ENCODE data around the gene ALG9. TPM values are rescaled to one million over a fixed set of nuclear protein-coding genes. Genes with fewer than 3 reads are reported as not detected.
"Not testable (repeated sequence)": the region's sequence is repeated elsewhere in the genome, so short reads cannot be mapped to it uniquely, and the experiment has no call there.

Gene ALG9
- total and polyA plus RNA-seq, 10 of the 15 experiments (the other 5 are each of a cell fraction or from before 2014, with no cell fraction given) = 10.8 to 41.6 (median 25.5) TPM

DNA sequence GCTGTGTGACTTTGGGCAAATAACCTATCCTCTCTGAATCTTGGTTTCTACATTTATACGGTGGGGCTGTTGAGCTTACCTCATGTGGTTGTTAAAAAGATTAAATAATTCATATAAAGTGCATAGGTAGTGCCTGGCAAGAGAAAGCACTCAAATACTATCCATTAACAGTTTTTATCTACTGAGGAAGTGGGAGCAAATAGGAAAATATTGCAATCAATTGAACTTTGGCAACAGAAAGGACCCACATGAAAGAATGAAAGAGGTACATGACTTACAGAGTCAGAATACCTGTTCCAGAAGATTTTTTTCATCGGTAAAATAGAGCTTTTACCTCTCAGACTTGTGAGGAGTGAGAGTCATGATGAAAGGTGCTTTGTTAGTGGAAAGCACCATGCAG lies 98.8 kb downstream of the ALG9 start:
- intact Hi-C loops (cut with micrococcal nuclease; ENCODE audit: unreplicated experiment) = loop anchor here (10.0 kb wide), 2 partner anchors 318 to 1488 kb away; no protein-coding TSS in a partner anchor
- CTCF ChIA-PET = interaction anchor here (0.6 to 1.7 kb wide), 5 partner anchors 8 to 492 kb away, joined by 3 to 6 read pairs (median 4); no protein-coding TSS in a partner anchor
- RAD21 ChIA-PET (ENCODE audit: unreplicated experiment) = no interaction called here

GRCh38 chr11:111771205-111771604 lies 100.2 kb downstream of the ALG9 start:
- in situ Hi-C loops (cut with MboI); H3K4me1 ChIP-seq (ENCODE audit: control insufficient read depth, insufficient read depth, low read length); H2AFZ ChIP-seq (ENCODE audit: control insufficient read depth, low read depth, low read length); H3K4me2 ChIP-seq (ENCODE audit: control insufficient read depth, insufficient read depth); H3K79me2 ChIP-seq (ENCODE audit: control insufficient read depth, insufficient read depth, low read length); BruUV-seq (replicated peaks); FAIRE-seq; H4K20me1 ChIP-seq (ENCODE audit: control insufficient read depth, insufficient read depth); H3K9ac ChIP-seq (ENCODE audit: control insufficient read depth, insufficient read depth, low read length); H3K27ac ChIP-seq (ENCODE audit: control insufficient read depth, insufficient read depth); RAD21 ChIA-PET (ENCODE audit: unreplicated experiment); POLR2A ChIA-PET; H3K27me3 ChIP-seq (replicated peaks in 1 of 2; ENCODE audit: control insufficient read depth in 2 of 2, insufficient read depth in 2 of 2, low read length in 1 of 2); ATAC-seq; H3K4me3 ChIP-seq; DNase-seq (ENCODE audit: low read depth, low spot score); H3K36me3 ChIP-seq (ENCODE audit: control insufficient read depth in 2 of 2, insufficient read depth in 2 of 2, low read length in 1 of 2); H3K9me3 ChIP-seq (replicated peaks; ENCODE audit: control insufficient read depth, insufficient read depth, low read length): not testable (repeated sequence)
- ChIA-PET CTCF (interaction anchor here (1.7 to 1.9 kb wide), 2 partner anchors 130 to 184 kb away, joined by 6 read pairs; no protein-coding TSS in a partner anchor), SMC1A (ENCODE audit: uncharacterized antibody, unreplicated experiment) (interaction anchor here (0.8 to 1.5 kb wide), 2 partner anchors 170 to 184 kb away, joined by 3 read pairs; no protein-coding TSS in a partner anchor)
- 99% methylated on average over 5 of the region's 5 CpGs for WGBS (ENCODE audit: insufficient coverage, insufficient replicate concordance, low lambda C conversion rate, missing lambda C conversion rate)
- intact Hi-C loops (cut with micrococcal nuclease; ENCODE audit: unreplicated experiment) = loop anchor here (10.0 kb wide), 2 partner anchors 316 to 1486 kb away; no protein-coding TSS in a partner anchor

More for the DNA sequence above, 98.8 kb downstream of the ALG9 start:
- BruUV-seq (replicated peaks) = no TSS peak
- ChIA-PET POLR2A (no interaction called here), SMC1A (ENCODE audit: uncharacterized antibody, unreplicated experiment) (interaction anchor here (0.7 to 1.9 kb wide), 3 partner anchors 9 to 171 kb away, joined by 3 to 4 read pairs (median 3); no protein-coding TSS in a partner anchor)
- Histone ChIP-seq H3K9ac (ENCODE audit: control insufficient read depth, insufficient read depth, low read length) (no peak overlapping the region), H3K4me3 (no peak overlapping the region), H2AFZ (ENCODE audit: control insufficient read depth, low read depth, low read length) (no peak overlapping the region), H3K4me2 (ENCODE audit: control insufficient read depth, insufficient read depth) (no peak overlapping the region), H3K27ac (ENCODE audit: control insufficient read depth, insufficient read depth) (no peak overlapping the region), H3K79me2 (ENCODE audit: control insufficient read depth, insufficient read depth, low read length) (no peaks in the 10 kb centered on the region), H3K9me3 (replicated peaks; ENCODE audit: control insufficient read depth, insufficient read depth, low read length) (no peaks in the 10 kb centered on the region), H3K4me1 (ENCODE audit: control insufficient read depth, insufficient read depth, low read length) (peaks cover 8% of the 10 kb centered on the region; the same call in 1 of the 2 replicates), H3K36me3 (ENCODE audit: control insufficient read depth in 2 of 2, insufficient read depth in 2 of 2, low read length in 1 of 2) (no peaks in the 10 kb centered on the region), H3K27me3 (replicated peaks in 1 of 2; ENCODE audit: control insufficient read depth in 2 of 2, insufficient read depth in 2 of 2, low read length in 1 of 2) (no peaks in the 10 kb centered on the region), H4K20me1 (ENCODE audit: control insufficient read depth, insufficient read depth) (no peaks in the 10 kb centered on the region)
- FAIRE-seq (no peak), DNase-seq (ENCODE audit: low read depth, low spot score) (no peak), ATAC-seq (no peak)
- in situ Hi-C loops (cut with MboI) = no loop called here
- TF ChIP-seq BCL11A (IDR thresholded peaks at IDR 0.05; ENCODE audit: low read depth, low read length) = no peak
- no peak for TF ChIP-seq STAT3 (IDR thresholded peaks at IDR 0.05; ENCODE audit: low read depth, low read length)
- TF ChIP-seq SREBF2 (IDR thresholded peaks at IDR 0.05; ENCODE audit: low read length) = no peak
- TF ChIP-seq SUPT20H (IDR thresholded peaks at IDR 0.05; ENCODE audit: borderline replicate concordance, control insufficient read depth, low read depth, low read length) = no peak
- no peak for TF ChIP-seq POLR2AphosphoS2 (IDR thresholded peaks at IDR 0.05; ENCODE audit: low read depth, low read length)
- no peak for TF ChIP-seq CHD1 (IDR thresholded peaks at IDR 0.05; ENCODE audit: low read depth, low read length)
- WGBS (ENCODE audit: insufficient coverage, insufficient replicate concordance, low lambda C conversion rate, missing lambda C conversion rate) = 97% methylated on average over 2 of the region's 2 CpGs

Data from GM12878 (cell line).